GM20000 (cell line): ENCODE data around the gene IARS2.

Experiments
- DNase-seq: peaks from one replicate; pipeline ENCODE4 v3.0.0; 2012; ENCODE audit warnings: low spot score
- CTCF ChIP-seq: IDR thresholded peaks from 2 replicates; pipeline ENCODE4 v1.5.1; 2012; ENCODE audit warnings: mild to moderate bottlenecking, control low read depth; ENCODE audit errors: extremely low read depth, missing control alignments

The IARS2 gene

GRCh38 chr1:220094016-220094911 lies at the start of gene IARS2:
Gene IARS2, plus strand, starts transcription at chr1:220094132. Its CDS starts 85 bp downstream, at chr1:220094217.
- DNase-seq, result peak; percentile 96
- no peak for TF ChIP-seq CTCF

DNA sequence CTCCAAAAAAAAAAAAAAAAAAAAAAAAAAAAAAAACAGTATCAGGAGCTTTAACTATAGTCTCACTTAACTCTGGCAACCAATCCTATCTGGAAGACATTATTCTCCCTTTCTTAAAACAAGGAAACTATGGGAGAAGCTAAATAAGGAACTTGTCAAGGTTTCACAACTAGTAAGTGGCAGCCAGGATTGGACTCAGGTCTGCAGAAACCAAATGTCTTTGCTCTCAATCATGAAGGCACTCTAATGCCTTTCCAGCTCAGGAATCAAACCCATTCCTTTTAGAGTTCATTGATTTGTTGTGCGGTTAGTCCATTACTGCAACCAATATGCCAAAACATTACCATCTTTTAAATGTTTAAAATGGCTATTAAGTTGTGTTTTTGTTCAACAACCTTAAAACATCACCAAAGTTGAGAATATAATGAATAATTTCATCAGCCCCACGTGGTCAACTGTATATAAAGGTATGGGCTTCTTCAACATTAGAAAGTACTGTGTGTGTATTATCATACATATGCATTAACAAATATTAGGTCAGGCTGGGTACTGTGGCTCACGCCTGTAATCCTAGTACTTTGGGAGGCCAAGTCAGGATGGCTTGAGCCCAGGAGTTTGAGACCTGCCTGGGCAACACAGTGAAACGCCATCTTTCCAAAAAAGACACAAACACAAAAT lies 49.1 kb upstream of the IARS2 start:
- TF ChIP-seq CTCF, result no peak
- no peak for DNase-seq

GRCh38 chr1:220045356-220046051 lies 48.4 kb upstream of the IARS2 start:
- DNase-seq, result peak; percentile 26
- TF ChIP-seq CTCF, result no peak

DNA sequence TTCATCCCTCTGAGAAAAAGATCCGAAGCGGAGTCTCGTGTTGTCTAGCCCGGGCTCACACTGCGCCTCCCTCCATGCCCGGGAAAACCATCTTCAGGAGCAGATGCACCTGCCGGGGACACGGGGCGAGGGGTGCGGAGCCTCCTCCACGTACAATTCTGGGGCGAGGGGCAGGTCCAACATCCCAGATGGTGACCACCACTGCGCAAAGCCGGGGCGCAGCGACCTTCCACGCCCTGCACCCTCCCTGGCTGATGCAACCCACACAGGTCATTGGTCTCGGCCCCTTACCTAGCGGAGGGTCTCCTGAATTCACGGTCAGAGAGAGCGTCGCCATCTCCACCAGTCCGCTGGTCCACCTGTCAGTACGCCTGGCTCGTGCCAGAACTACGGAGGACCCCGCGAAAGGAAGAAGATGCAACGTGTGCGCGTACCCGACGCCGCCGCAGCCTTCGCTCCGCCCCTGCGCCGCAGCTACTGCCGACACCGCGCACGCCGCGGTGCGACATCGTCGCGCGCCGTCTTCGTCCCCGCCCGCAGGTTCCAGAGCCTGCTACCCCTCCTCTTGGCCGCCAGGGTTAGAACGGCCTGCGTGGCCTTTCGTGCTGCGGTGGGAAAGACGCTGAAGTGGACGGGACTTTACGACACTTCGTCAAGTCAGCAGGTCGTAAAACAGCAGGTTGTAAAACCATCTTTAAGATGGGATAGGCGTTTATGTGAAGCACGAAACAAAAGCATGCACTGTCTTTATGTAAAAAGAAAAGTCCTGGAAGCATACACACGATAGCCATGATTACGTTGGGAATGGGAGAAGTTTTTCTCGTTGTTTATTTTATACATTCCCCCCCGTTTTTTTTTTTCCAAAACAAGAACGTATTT lies 47.6 kb upstream of the IARS2 start, which contains the start of gene EPRS1:
Gene EPRS1 (minus strand): TSS at position 454 of the 879 bp plus-strand sequence. CDS start 117 bp downstream, at position 337.
- TF ChIP-seq CTCF, result peak; percentile 30
- DNase-seq, result peak; percentile 91

DNA sequence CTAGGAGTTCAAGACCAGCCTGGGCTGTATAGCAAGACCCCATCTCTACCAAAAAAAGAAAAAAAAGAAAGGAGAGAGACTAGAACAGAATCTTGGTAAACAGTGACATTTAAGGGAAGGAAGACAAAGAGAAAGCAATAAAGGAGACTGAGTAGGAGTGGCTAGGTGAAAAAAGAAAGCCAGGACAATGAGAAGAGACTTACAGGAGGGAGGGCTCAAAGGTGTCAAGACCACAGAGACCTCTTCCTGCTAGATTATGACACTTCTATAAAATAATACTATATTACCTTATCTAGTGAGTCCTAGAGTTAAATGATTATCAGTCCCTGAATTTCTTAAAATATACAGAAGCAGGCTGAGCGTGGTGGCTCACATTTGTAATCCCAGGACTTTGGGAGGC lies 37.6 kb upstream of the IARS2 start:
- TF ChIP-seq CTCF, result no peak

DNA sequence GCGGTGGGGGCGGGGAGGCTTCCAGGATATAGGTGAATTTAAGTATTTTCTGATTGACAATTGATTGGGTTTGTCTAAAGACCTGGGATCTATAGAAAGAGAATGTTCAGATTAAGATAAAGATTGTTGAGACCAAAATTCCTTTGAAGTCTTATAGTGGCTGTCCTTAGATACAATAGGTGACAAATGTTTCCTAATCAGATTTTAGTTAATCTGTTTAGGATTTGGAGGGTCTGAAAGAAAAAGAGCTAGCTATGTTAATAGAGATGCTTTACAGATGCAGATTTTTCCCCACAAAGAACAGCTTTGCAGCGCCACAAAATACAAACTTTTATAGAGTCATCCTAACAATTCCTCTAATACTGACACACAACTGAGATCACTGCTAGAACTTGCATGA lies 33.1 kb upstream of the IARS2 start:
- TF ChIP-seq CTCF, result no peak
- DNase-seq, result no peak

More for the DNA sequence above, 37.6 kb upstream of the IARS2 start:
- DNase-seq, result no peak
